K562 (cell line): ENCODE results near the gene FAM89B. TPM values are rescaled to one million over a fixed set of nuclear protein-coding genes. Genes with fewer than 3 reads are reported as not detected.

Experiments used
- EGR1 ChIP-seq: fragments of 450-650 bp; conservative IDR thresholded peaks from 2 replicates; pipeline ENCODE4 v1.6.1; 2017; ENCODE audit warnings: mild to moderate bottlenecking
- GABPB1 ChIP-seq: sonication (generic); formaldehyde crosslinking; IDR thresholded peaks from 2 replicates; pipeline ENCODE4 v1.8.0; 2022; ENCODE audit warnings: mild to moderate bottlenecking, missing genetic modification reagents
- HDAC2 ChIP-seq: fragments of 450-650 bp; IDR thresholded peaks from 2 replicates; pipeline ENCODE4 v1.6.1; 2016; ENCODE audit warnings: mild to moderate bottlenecking
- MAX ChIP-seq: sonication (generic); formaldehyde crosslinking; IDR thresholded peaks from 2 replicates; pipeline ENCODE4 v1.9.0; 2022; ENCODE audit warnings: mild to moderate bottlenecking, missing genetic modification reagents
- NR2C2 ChIP-seq, 2 experiments: fragments of 200-800 bp in 1 of 2; sonication (Bioruptor generic) in 1 of 2; sonication (generic) in 1 of 2; formaldehyde crosslinking in 1 of 2; IDR thresholded peaks; 2 replicates each; pipeline versions ENCODE4 v1.6.1 to v1.8.0; 2016 to 2022; ENCODE audit warnings: mild to moderate bottlenecking in 1 of 2, missing compliant biosample characterization in 1 of 2, missing genetic modification characterization in 1 of 2, missing genetic modification reagents in 1 of 2
- PHF8 ChIP-seq: fragments of 200-600 bp; sonication (generic); IDR thresholded peaks from 2 replicates; pipeline ENCODE4 v1.6.1; 2012; ENCODE audit warnings: mixed run types, mild to moderate bottlenecking, inconsistent platforms, low read length, moderate library complexity, borderline replicate concordance
- POLR2G ChIP-seq: fragments of 200-400 bp; formaldehyde crosslinking; IDR thresholded peaks from 2 replicates; pipeline ENCODE4 v1.6.1; 2017; ENCODE audit warnings: low read depth, mild to moderate bottlenecking, antibody characterized with exemption, low read length, moderate library complexity
- RBM22 ChIP-seq: fragments of 200-400 bp; formaldehyde crosslinking; IDR thresholded peaks from 2 replicates; pipeline ENCODE4 v1.6.1; 2018; ENCODE audit warnings: low read length, low read depth; ENCODE audit not compliant: poor library complexity, severe bottlenecking
- TARDBP ChIP-seq: fragments of 450-650 bp; IDR thresholded peaks from 2 replicates; pipeline ENCODE4 v1.6.1; 2016
- ZBTB7A ChIP-seq: IDR thresholded peaks from 2 replicates; pipeline ENCODE4 v1.6.1; 2011; ENCODE audit warnings: low read depth, mild to moderate bottlenecking, low read length, moderate library complexity, borderline replicate concordance; ENCODE audit not compliant: control insufficient read depth
- ZNF311 ChIP-seq: fragments of 250-450 bp; sonication (Bioruptor Pico); IDR thresholded peaks from 2 replicates; pipeline ENCODE4 v1.4.0; 2020; ENCODE audit warnings: mild to moderate bottlenecking, moderate library complexity
- ZNF518B ChIP-seq: fragments of 250-450 bp; sonication (Bioruptor Pico); IDR thresholded peaks from 2 replicates; pipeline ENCODE4 v1.5.0; 2021; ENCODE audit warnings: mild to moderate bottlenecking, moderate library complexity
- ZNF830 ChIP-seq: fragments of 250-450 bp; sonication (Bioruptor Pico); IDR thresholded peaks from 2 replicates; pipeline ENCODE4 v1.5.0; 2021; ENCODE audit warnings: mild to moderate bottlenecking
- polyA plus RNA-seq, 8 experiments: library from polyadenylated mRNA; depleted of rRNA in 4 of 8; stranded (reverse) in 5 of 8; unstranded in 3 of 8; fragments of >200 nt; fragmentation: Nextera tagmentation in 2 of 8; fragmentation: Illumina TruSeq in 1 of 8; extraction: Ambion mirVana in 2 of 8; extraction: Trizol in 1 of 8; gene quantifications; 2 replicates each; pipeline versions ENCODE4 v1.2.1 to v1.2.3, GENCODE V29; 2011 to 2014; ENCODE audit warnings: inconsistent platforms in 1 of 8, missing spikeins in 1 of 8
- total RNA-seq, 7 experiments: library from RNA; depleted of rRNA in 6 of 7; stranded (reverse); fragments of >200 nt in 6 of 7; fragmentation: Illumina TruSeq in 2 of 7; extraction: Trizol in 2 of 7; gene quantifications; 2 replicates each; pipeline versions ENCODE4 v1.2.1 to v1.2.3, GENCODE V29; 2011 to 2021; ENCODE audit warnings: low replicate concordance in 1 of 7
- TF ChIP-seq, protein P1 (sequence below), 2 experiments: fragments of 450-650 bp in 1 of 2; sonication (generic) in 1 of 2; formaldehyde crosslinking in 1 of 2; IDR thresholded peaks; 2 replicates each; pipeline versions ENCODE4 v1.7.1 to v1.9.0; 2016 to 2022; ENCODE audit warnings: inconsistent platforms in 1 of 2, mild to moderate bottlenecking in 1 of 2, missing genetic modification reagents in 1 of 2

The FAM89B gene
- total and polyA plus RNA-seq, 9 of the 15 experiments (the other 6 are each of a cell fraction or from before 2014, with no cell fraction given), result 0.32 to 27.6 (median 11.9) TPM

DNA sequence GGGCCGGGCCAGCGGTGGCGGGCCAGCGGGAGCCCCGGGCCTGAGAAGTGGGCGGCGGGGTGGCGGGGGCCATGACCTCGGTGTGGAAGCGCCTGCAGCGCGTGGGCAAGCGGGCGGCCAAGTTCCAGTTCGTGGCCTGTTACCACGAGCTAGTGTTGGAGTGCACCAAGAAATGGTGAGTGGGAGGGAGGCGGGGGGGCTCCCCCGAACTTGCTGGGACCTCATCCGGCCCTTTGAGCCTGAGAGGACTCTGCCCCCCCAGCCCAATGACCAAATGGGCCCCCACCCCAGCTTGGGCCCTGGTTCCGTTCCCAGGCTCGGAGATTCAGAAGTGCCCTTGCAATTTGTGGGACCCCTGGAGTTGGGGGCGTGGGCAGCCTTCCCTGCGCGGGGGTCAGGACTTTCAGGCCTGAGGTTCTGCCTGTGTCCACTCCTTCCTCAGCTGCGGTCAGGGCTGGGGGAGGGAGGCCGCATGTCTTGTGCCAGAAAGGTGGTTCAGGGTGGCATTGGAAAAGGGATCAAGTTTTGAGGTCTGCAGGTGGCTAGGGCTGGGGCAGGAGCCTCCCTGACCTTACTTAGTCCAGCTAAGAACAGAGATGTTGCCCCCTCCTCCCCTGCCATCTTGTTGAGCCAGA lies 4.0 kb downstream of the FAM89B start (continued):
- TF ChIP-seq, protein P1, sequence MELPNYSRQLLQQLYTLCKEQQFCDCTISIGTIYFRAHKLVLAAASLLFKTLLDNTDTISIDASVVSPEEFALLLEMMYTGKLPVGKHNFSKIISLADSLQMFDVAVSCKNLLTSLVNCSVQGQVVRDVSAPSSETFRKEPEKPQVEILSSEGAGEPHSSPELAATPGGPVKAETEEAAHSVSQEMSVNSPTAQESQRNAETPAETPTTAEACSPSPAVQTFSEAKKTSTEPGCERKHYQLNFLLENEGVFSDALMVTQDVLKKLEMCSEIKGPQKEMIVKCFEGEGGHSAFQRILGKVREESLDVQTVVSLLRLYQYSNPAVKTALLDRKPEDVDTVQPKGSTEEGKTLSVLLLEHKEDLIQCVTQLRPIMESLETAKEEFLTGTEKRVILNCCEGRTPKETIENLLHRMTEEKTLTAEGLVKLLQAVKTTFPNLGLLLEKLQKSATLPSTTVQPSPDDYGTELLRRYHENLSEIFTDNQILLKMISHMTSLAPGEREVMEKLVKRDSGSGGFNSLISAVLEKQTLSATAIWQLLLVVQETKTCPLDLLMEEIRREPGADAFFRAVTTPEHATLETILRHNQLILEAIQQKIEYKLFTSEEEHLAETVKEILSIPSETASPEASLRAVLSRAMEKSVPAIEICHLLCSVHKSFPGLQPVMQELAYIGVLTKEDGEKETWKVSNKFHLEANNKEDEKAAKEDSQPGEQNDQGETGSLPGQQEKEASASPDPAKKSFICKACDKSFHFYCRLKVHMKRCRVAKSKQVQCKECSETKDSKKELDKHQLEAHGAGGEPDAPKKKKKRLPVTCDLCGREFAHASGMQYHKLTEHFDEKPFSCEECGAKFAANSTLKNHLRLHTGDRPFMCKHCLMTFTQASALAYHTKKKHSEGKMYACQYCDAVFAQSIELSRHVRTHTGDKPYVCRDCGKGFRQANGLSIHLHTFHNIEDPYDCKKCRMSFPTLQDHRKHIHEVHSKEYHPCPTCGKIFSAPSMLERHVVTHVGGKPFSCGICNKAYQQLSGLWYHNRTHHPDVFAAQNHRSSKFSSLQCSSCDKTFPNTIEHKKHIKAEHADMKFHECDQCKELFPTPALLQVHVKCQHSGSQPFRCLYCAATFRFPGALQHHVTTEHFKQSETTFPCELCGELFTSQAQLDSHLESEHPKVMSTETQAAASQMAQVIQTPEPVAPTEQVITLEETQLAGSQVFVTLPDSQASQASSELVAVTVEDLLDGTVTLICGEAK (IDR thresholded peaks at IDR 0.05), result peak; percentile 54; the same call in 1 of the 2 replicates
- TF ChIP-seq, protein P1 (CRISPR knock-in tag; IDR thresholded peaks at IDR 0.05), result no peak
- TF ChIP-seq MAX, result peak; percentile 28; the same call in 1 of the 2 replicates
- TF ChIP-seq ZNF311 (CRISPR knock-in tag), result no peak
- TF ChIP-seq ZBTB7A, result peak; percentile 45
- TF ChIP-seq ZNF518B (CRISPR knock-in tag), result no peak
- TF ChIP-seq ZNF830, result no peak
- no peak for TF ChIP-seq HDAC2
- TF ChIP-seq RBM22, result peak; percentile 26
- TF ChIP-seq PHF8, result peak; percentile 5; the same call in 1 of the 2 replicates
- TF ChIP-seq POLR2G, result peak; percentile 66
- TF ChIP-seq GABPB1 (CRISPR knock-in tag), result no peak
- peak; percentile 80 for TF ChIP-seq EGR1
- no peak for TF ChIP-seq NR2C2 (CRISPR knock-in tag; IDR thresholded peaks at IDR 0.05)
- TF ChIP-seq NR2C2 (tag; IDR thresholded peaks at IDR 0.05), result peak; percentile 64; the same call in 1 of the 2 replicates
- no peak for TF ChIP-seq TARDBP
